ENCODE data around the gene LRCH3. TPM values are rescaled to one million over a fixed set of nuclear protein-coding genes. Genes with fewer than 3 reads are reported as not detected.

LRCH3 gene
- polyA plus RNA-seq, 1 donor from 2014 or later = 41.4 TPM

DNA sequence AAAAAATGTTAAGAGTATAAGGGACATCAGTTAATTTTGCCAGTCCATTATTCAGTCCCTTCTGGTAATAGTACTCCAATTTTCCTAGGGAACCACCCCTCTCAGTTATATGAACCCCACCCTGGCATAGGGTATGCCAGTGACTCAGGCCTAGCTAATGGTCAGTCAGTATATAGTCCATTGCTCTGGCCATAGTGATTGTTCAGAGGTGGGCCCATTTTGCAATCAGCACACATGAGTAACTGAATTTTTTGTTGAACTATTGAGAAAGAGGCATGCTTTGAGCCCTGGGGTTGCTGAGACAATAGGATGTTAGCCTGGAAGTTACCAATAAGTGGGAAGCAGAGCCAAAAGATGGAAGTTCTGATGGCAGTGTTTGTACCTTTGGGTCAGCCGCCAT is 4.1 kb downstream of the LRCH3 start:
- H3F3A ChIP-seq (ENCODE audit: insufficient read depth, low read length, poor library complexity, severe bottlenecking) = no peaks in the 10 kb centered on the region
- H3K9me2 ChIP-seq (ENCODE audit: insufficient read depth, low read length) = no peaks in the 10 kb centered on the region
- TF ChIP-seq, protein P1, sequence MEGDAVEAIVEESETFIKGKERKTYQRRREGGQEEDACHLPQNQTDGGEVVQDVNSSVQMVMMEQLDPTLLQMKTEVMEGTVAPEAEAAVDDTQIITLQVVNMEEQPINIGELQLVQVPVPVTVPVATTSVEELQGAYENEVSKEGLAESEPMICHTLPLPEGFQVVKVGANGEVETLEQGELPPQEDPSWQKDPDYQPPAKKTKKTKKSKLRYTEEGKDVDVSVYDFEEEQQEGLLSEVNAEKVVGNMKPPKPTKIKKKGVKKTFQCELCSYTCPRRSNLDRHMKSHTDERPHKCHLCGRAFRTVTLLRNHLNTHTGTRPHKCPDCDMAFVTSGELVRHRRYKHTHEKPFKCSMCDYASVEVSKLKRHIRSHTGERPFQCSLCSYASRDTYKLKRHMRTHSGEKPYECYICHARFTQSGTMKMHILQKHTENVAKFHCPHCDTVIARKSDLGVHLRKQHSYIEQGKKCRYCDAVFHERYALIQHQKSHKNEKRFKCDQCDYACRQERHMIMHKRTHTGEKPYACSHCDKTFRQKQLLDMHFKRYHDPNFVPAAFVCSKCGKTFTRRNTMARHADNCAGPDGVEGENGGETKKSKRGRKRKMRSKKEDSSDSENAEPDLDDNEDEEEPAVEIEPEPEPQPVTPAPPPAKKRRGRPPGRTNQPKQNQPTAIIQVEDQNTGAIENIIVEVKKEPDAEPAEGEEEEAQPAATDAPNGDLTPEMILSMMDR (IDR thresholded peaks at IDR 0.05; ENCODE audit: poor library complexity, severe bottlenecking) = no peak
- TF ChIP-seq RAD21 (conservative IDR thresholded peaks at IDR 0.05) (no peak), POLR2AphosphoS5 (IDR thresholded peaks at IDR 0.05) (no peak), SMC3 (conservative IDR thresholded peaks at IDR 0.05; ENCODE audit: poor library complexity) (no peak), EP300 (conservative IDR thresholded peaks at IDR 0.05; ENCODE audit: poor library complexity, severe bottlenecking) (no peak)
- no peak overlapping the region for H3K4me3 ChIP-seq (ENCODE audit: low read length)
- H3K9ac ChIP-seq (ENCODE audit: low read length) = no peak overlapping the region
- H3K4me2 ChIP-seq (ENCODE audit: low read length) = no peak overlapping the region
- no peak overlapping the region for H2AFZ ChIP-seq (ENCODE audit: low read depth, low read length)
- peaks cover 77% of the 10 kb centered on the region for H3K79me2 ChIP-seq (replicated peaks; ENCODE audit: insufficient read depth, low read length)
- no peaks in the 10 kb centered on the region for H3K36me3 ChIP-seq (ENCODE audit: insufficient read depth, low read length)
- H3K9me3 ChIP-seq (ENCODE audit: low read length) = no peaks in the 10 kb centered on the region
- H3K27me3 ChIP-seq (ENCODE audit: insufficient read depth, low read depth, low read length) = no peaks in the 10 kb centered on the region
- H4K20me1 ChIP-seq (ENCODE audit: insufficient read depth) = no peaks in the 10 kb centered on the region
- H3K27ac ChIP-seq (ENCODE audit: low read length) = no peak overlapping the region

DNA sequence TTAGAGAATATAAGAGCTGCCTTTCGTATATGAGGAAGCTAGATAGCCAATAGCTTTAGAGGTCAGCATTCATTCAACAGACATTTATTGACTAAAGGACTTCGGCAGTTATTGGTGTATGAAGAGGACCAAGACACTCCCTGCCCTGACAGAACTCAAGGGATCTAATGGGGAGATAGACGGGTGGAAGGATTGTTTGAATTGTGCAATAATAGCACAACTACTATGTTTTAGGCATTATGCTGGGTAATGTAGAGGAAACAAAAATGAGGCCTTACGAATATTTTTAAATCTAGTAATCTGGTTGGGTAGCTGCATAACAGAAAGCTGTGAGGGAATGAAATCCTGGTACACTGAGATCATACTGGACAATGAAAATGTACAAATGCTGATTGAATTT is 5.0 kb downstream of the LRCH3 start:
- Histone ChIP-seq H3K4me2 (ENCODE audit: low read length) (no peak overlapping the region), H4K20me1 (ENCODE audit: insufficient read depth) (no peaks in the 10 kb centered on the region), H3K9me2 (ENCODE audit: insufficient read depth, low read length) (no peaks in the 10 kb centered on the region), H3K27ac (ENCODE audit: low read length) (no peak overlapping the region), H3K27me3 (ENCODE audit: insufficient read depth, low read depth, low read length) (no peaks in the 10 kb centered on the region), H3K4me3 (ENCODE audit: low read length) (no peak overlapping the region), H3F3A (ENCODE audit: insufficient read depth, low read length, poor library complexity, severe bottlenecking) (no peaks in the 10 kb centered on the region), H3K79me2 (replicated peaks; ENCODE audit: insufficient read depth, low read length) (peaks cover 84% of the 10 kb centered on the region), H2AFZ (ENCODE audit: low read depth, low read length) (no peak overlapping the region), H3K9ac (ENCODE audit: low read length) (no peak overlapping the region), H3K9me3 (ENCODE audit: low read length) (no peaks in the 10 kb centered on the region), H3K36me3 (ENCODE audit: insufficient read depth, low read length) (no peaks in the 10 kb centered on the region)
- TF ChIP-seq TAF1 (IDR thresholded peaks at IDR 0.05; ENCODE audit: low read depth) (no peak), EZH2 (IDR thresholded peaks at IDR 0.05; ENCODE audit: borderline replicate concordance, insufficient read depth, low read length, poor library complexity, severe bottlenecking) (no peak), MXI1 (conservative IDR thresholded peaks at IDR 0.05; ENCODE audit: poor library complexity, severe bottlenecking) (no peak), EP300 (conservative IDR thresholded peaks at IDR 0.05; ENCODE audit: poor library complexity, severe bottlenecking) (no peak), POLR2AphosphoS5 (IDR thresholded peaks at IDR 0.05) (no peak), REST (IDR thresholded peaks at IDR 0.05; ENCODE audit: borderline replicate concordance) (no peak), RAD21 (conservative IDR thresholded peaks at IDR 0.05) (no peak), SMC3 (conservative IDR thresholded peaks at IDR 0.05; ENCODE audit: poor library complexity) (no peak)
- TF ChIP-seq, protein P1 (IDR thresholded peaks at IDR 0.05; ENCODE audit: poor library complexity, severe bottlenecking) = no peak

Data from neural cell (in vitro differentiated cells).